Measurements from ENCODE around the gene NR3C1. TPM values are rescaled to one million over a fixed set of nuclear protein-coding genes. Genes with fewer than 3 reads are reported as not detected.

The NR3C1 gene
- total RNA-seq, 2 donors from 2014 or later: 56.5 to 58.1 TPM

DNA sequence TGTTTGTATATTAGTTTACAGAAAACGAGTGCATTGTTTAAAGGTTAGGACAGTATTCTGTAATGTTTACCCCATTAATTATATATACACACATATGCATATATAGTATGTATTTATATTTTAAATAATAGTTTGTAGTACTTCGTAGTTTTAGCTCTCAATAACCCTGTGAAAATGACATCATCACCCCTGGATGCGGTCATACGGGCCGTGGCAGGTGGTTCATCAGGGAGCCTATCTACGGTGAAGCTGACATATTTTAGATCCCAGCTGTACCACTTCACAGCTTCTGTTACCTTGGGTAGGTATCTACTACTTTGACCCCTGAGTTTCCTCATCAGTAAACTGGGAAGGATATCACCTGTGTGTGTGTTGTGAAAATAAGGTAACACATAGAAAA lies 87.1 kb downstream of the NR3C1 start:
- ATAC-seq (ENCODE audit: insufficient number of reproducible peaks, low FRiP score, low read depth) (no peak), DNase-seq (ENCODE audit: low spot score) (no peak)
- TF ChIP-seq, protein P1, sequence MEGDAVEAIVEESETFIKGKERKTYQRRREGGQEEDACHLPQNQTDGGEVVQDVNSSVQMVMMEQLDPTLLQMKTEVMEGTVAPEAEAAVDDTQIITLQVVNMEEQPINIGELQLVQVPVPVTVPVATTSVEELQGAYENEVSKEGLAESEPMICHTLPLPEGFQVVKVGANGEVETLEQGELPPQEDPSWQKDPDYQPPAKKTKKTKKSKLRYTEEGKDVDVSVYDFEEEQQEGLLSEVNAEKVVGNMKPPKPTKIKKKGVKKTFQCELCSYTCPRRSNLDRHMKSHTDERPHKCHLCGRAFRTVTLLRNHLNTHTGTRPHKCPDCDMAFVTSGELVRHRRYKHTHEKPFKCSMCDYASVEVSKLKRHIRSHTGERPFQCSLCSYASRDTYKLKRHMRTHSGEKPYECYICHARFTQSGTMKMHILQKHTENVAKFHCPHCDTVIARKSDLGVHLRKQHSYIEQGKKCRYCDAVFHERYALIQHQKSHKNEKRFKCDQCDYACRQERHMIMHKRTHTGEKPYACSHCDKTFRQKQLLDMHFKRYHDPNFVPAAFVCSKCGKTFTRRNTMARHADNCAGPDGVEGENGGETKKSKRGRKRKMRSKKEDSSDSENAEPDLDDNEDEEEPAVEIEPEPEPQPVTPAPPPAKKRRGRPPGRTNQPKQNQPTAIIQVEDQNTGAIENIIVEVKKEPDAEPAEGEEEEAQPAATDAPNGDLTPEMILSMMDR (IDR thresholded peaks at IDR 0.05): no peak
- Histone ChIP-seq H3K36me3 (no peaks in the 10 kb centered on the region), H3K9me3 (no peaks in the 10 kb centered on the region), H3K4me1 (ENCODE audit: control insufficient read depth in 1 of 2, low read depth in 2 of 2) (peaks cover 26 to 54% of the 10 kb centered on the region in 2 donors), H3K27me3 (replicated peaks; ENCODE audit: insufficient read depth) (no peaks in the 10 kb centered on the region), H3K4me3 (no peak overlapping the region), H3K27ac (no peak overlapping the region)

DNA sequence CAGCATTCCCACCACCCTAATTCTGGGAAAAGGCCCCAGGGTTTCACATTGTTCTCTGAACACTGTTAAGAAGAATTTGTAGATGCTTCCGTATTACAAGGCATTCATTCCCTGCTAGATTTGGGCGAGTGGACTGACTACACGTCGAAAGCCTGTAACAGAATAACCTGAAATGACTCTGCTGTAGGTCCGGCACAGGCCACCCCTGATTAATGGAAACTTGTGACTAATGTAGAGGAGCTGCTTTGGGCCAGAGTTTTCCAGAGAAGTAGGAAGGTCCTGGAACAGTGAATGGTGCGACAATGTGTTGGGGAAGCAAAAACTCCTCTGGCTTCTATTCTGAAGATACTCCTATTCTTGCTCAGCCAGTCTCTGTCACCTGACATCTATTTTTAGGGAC lies 87.6 kb downstream of the NR3C1 start:
- ATAC-seq (ENCODE audit: insufficient number of reproducible peaks, low FRiP score, low read depth) (no peak), DNase-seq (ENCODE audit: low spot score) (no peak)
- H3K9me3 ChIP-seq: no peaks in the 10 kb centered on the region
- H3K4me1 ChIP-seq (ENCODE audit: control insufficient read depth in 1 of 2, low read depth in 2 of 2): peaks cover 30 to 54% of the 10 kb centered on the region in 2 donors
- no peak overlapping the region for H3K4me3 ChIP-seq
- no peaks in the 10 kb centered on the region for H3K36me3 ChIP-seq
- H3K27ac ChIP-seq: no peak overlapping the region
- no peaks in the 10 kb centered on the region for H3K27me3 ChIP-seq (replicated peaks; ENCODE audit: insufficient read depth)
- TF ChIP-seq, protein P1 (IDR thresholded peaks at IDR 0.05): no peak

DNA sequence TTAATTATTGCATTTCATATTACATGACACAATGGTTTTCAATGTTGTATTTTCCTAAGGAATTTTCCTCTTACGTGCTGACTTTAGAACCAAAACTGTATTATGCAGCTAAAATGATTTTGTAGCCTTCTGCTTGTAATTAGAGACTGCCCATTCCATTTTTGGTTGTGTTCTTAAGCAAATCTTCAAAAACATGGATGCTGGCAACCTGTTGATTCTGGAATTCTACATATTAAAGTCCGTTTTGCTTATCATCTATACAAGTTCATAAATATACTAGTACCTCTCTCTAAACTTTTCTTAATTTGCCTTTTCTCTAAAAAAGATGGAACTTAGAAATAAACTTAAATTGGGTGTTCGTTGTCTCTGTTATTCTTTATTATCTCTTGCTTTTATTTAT lies 88.3 kb downstream of the NR3C1 start:
- H3K27me3 ChIP-seq (replicated peaks; ENCODE audit: insufficient read depth): no peaks in the 10 kb centered on the region
- H3K4me1 ChIP-seq (ENCODE audit: control insufficient read depth in 1 of 2, low read depth in 2 of 2): peaks cover 30 to 54% of the 10 kb centered on the region in 2 donors
- DNase-seq (ENCODE audit: low spot score) (no peak), ATAC-seq (ENCODE audit: insufficient number of reproducible peaks, low FRiP score, low read depth) (no peak)
- no peaks in the 10 kb centered on the region for H3K36me3 ChIP-seq
- no peak overlapping the region for H3K27ac ChIP-seq
- H3K4me3 ChIP-seq: no peak overlapping the region
- H3K9me3 ChIP-seq: no peaks in the 10 kb centered on the region
- TF ChIP-seq, protein P1 (IDR thresholded peaks at IDR 0.05): no peak

DNA sequence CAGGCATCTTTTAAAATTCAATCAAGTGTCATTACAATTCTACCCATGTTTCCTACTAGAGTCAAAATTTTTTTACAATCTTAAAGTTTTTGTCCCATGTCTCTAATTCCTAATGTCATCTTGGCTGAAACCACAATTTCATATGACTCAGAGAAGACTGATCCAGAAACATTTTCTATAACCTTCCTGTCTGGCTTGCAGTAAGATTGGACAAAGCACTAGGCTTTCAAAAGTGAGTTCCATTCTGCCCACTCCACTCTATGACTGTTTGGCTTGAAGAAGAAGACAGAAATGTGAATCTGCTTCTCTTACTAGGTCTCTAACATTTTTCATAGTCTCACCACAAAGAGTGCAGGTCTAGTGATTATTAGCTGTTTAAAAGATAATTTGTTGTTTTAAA lies 88.8 kb downstream of the NR3C1 start:
- Histone ChIP-seq H3K4me3 (no peak overlapping the region), H3K27ac (no peak overlapping the region), H3K27me3 (replicated peaks; ENCODE audit: insufficient read depth) (no peaks in the 10 kb centered on the region), H3K9me3 (no peaks in the 10 kb centered on the region), H3K36me3 (no peaks in the 10 kb centered on the region), H3K4me1 (ENCODE audit: control insufficient read depth in 1 of 2, low read depth in 2 of 2) (peaks cover 32 to 50% of the 10 kb centered on the region in 2 donors)
- TF ChIP-seq, protein P1 (IDR thresholded peaks at IDR 0.05): no peak
- DNase-seq (ENCODE audit: low spot score): no peak
- ATAC-seq (ENCODE audit: insufficient number of reproducible peaks, low FRiP score, low read depth): peak; percentile 37

DNA sequence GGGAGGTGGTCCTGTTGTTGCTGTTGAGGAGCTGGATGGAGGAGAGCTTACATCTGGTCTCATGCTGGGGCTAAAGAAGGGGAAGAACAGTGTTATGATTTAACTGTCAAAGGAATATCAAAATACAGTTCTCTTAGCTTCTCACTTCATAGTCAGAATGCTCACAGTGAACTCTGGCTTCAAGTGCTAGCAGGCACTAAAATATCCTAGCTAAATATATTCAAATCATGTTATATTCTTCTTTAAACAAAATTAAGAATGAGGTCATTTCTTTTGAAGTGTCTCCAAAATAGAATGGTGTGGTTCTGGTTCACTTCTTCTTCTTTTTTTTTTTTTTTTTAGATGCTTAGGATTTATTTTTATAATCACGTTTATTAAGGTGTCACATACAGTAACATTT lies 89.4 kb downstream of the NR3C1 start:
- ATAC-seq (ENCODE audit: insufficient number of reproducible peaks, low FRiP score, low read depth): no peak
- Histone ChIP-seq H3K9me3 (no peaks in the 10 kb centered on the region), H3K27ac (peak overlapping the region in 1 of 2 donors; percentile 43), H3K27me3 (replicated peaks; ENCODE audit: insufficient read depth) (no peaks in the 10 kb centered on the region), H3K4me3 (no peak overlapping the region), H3K4me1 (ENCODE audit: control insufficient read depth in 1 of 2, low read depth in 2 of 2) (peaks cover 37 to 55% of the 10 kb centered on the region in 2 donors), H3K36me3 (no peaks in the 10 kb centered on the region)
- DNase-seq (ENCODE audit: low spot score): no peak
- TF ChIP-seq, protein P1 (IDR thresholded peaks at IDR 0.05): no peak
